Mesodermal cell (in vitro differentiated cells): Measurements from ENCODE around the gene IP6K2.

Experiments used
- H3K27ac ChIP-seq: 2 replicates; pipeline ENCODE4 v1.7.0; 2013; ENCODE audit warnings: mild to moderate bottlenecking, low read depth, low read length, moderate library complexity; ENCODE audit not compliant: severe bottlenecking
- H3K36me3 ChIP-seq: 2 replicates; pipeline ENCODE4 v1.7.1; 2013; ENCODE audit warnings: mild to moderate bottlenecking, low read length, moderate library complexity; ENCODE audit not compliant: control insufficient read depth, insufficient read depth
- H3K4me1 ChIP-seq: one replicate; pipeline ENCODE4 v1.7.1; 2013; ENCODE audit warnings: mild to moderate bottlenecking, low read length; ENCODE audit not compliant: insufficient read depth, control insufficient read depth, poor library complexity, severe bottlenecking
- H3K4me3 ChIP-seq: 2 replicates; pipeline ENCODE4 v1.7.0; 2013; ENCODE audit warnings: low read length, control low read depth, mild to moderate bottlenecking; ENCODE audit not compliant: insufficient read depth, poor library complexity, severe bottlenecking; ENCODE audit errors: extremely low read depth
- H3K9me3 ChIP-seq: 2 replicates; pipeline ENCODE4 v1.7.1; 2013; ENCODE audit warnings: mild to moderate bottlenecking, low read length, moderate library complexity; ENCODE audit not compliant: control insufficient read depth
- WGBS, 2 experiments: methylation state at CpG; one replicate each; pipeline ENCODE4 v1.1.5; 2013; ENCODE audit warnings: missing lambda C conversion rate in 2 of 2; ENCODE audit not compliant: insufficient coverage in 2 of 2; 5-methylcytosine and 5-hydroxymethylcytosine counted together

IP6K2 gene

DNA sequence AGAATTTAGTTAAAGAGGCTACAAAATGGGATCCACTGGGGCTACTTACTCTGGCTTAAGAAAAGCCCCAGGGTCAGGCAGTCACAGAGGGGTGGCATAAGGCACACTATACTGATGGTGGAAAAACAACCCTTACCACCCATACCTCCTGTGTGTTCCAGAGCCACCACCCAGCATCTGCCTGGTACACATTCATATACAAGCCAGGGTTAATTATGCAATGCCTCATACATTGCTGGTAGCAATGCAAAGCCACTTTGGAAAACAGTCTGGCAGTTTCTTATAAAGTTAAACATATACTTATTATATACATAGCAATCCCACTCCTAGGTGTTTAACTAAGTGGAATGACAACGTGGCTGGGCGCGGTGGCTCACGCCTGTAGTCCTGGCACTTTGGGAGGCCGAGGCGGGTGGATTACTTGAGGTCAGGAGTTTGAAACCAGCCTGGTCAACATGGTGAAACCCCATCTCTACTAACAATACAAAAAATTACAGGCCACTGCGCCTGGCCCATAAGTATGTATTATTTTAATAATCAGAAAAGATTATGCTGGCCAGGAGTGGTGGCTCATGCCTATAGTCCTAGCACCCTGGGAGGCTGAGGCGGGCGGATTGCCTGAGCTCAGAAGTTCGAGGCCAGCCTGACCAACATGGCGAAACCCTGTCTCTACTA, 16.2 kb downstream of the IP6K2 start:
- H3K9me3 ChIP-seq: no peaks in the 10 kb centered on the region
- H3K36me3 ChIP-seq: peaks cover 87% of the 10 kb centered on the region
- peaks cover 9% of the 10 kb centered on the region for H3K4me1 ChIP-seq
- no peak overlapping the region for H3K4me3 ChIP-seq
- H3K27ac ChIP-seq: no peak overlapping the region
- 95 to 97% methylated on average over 3 to 5 of the region's 11 CpGs for WGBS, 2 experiments

DNA sequence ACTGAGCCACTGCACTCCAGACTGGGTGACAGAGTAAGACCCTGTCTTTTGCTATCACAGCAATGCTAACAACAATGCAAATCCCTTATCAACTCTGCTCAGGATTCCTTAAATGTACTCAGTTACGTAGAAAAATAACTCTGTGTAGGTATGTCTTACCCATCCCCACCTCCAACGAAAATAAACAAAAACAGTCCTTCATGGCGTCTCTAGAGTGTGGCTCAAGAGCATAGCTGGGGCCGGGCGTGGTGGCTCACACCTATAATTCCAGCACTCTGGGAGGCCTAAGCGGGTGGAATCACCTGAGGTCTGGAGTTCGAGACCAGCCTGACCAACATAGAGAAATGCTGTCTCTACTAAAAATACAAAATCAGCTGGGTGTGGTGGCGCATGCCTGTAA, 18.1 kb downstream of the IP6K2 start:
- H3K27ac ChIP-seq: no peak overlapping the region
- H3K4me1 ChIP-seq: peaks cover 22% of the 10 kb centered on the region
- no peak overlapping the region for H3K4me3 ChIP-seq
- peaks cover 89% of the 10 kb centered on the region for H3K36me3 ChIP-seq
- H3K9me3 ChIP-seq: no peaks in the 10 kb centered on the region
- WGBS, 2 experiments: 93 to 96% methylated on average over 3 to 7 of the region's 8 CpGs

DNA sequence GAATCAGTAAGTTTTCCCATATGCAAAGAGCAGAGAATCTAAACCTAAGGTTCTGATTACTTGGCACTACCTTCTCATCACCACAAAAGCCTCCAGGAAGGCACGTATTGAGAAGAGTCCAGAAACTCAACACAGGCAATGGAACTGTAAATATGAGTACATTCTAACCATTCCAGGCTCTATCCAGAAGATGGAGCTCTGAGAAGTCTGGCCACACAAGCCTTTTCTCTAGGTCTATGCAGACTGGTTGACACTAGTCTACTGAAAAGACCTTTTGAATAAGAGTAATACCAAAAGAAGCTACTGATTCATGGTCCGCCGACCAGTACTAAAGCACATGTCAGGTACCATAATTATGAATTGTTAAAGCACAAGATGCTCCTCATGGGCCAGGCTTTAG, 19.1 kb downstream of the IP6K2 start:
- peaks cover 27% of the 10 kb centered on the region for H3K4me1 ChIP-seq
- no peak overlapping the region for H3K27ac ChIP-seq
- 100% methylated on average over 2 of the region's 3 CpGs; no CpG with 5 or more reads in 1 of the 2 experiments for WGBS, 2 experiments
- H3K9me3 ChIP-seq: no peaks in the 10 kb centered on the region
- no peak overlapping the region for H3K4me3 ChIP-seq
- peaks cover 94% of the 10 kb centered on the region for H3K36me3 ChIP-seq

DNA sequence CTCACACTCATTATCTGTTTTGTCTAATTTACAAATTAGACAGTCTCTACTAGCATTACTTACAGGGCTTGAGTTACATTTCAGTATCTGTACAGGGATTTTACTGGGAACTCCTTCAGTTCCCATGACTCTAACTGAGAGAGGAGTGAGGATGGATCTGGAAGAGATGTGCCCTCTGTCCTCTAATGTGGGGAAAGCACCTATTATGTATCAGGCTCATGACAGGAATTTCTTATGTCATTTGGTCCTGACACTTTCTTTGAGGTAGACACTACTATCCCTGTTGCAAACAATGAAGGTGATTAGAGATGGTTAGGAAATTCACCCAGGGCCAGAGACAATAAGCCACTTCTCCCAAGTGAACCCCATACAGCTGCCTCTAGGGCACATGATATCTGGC, 20.4 kb downstream of the IP6K2 start:
- peaks cover 93% of the 10 kb centered on the region for H3K36me3 ChIP-seq

DNA sequence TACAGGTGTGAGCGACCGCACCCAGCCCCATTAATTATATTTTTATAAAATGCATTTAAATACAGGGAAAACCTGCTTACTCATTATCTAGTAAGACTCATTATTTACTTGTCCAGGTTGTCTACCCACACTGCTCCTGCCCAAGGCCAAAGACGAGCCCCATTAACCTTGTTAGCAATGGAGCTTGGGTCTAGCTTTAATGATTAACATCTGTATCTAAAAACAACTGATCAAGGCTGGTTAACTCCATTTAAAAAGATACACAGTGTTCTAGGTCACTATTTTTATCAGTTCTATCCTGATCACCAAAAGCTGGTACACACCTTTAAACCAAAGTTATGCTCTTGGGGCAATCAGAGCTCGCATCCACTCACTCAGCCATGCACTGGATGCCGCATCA, 20.9 kb downstream of the IP6K2 start:
- peaks cover 93% of the 10 kb centered on the region for H3K36me3 ChIP-seq
- H3K4me1 ChIP-seq: peaks cover 27% of the 10 kb centered on the region
- WGBS, 2 experiments: 94 to 100% methylated on average over 2 to 3 of the region's 5 CpGs
- H3K4me3 ChIP-seq: no peak overlapping the region
- no peaks in the 10 kb centered on the region for H3K9me3 ChIP-seq
- peak overlapping the region; percentile 16 for H3K27ac ChIP-seq

More for the DNA sequence above, 20.4 kb downstream of the IP6K2 start:
- peaks cover 27% of the 10 kb centered on the region for H3K4me1 ChIP-seq
- peak overlapping the region; percentile 16 for H3K27ac ChIP-seq
- no peak overlapping the region for H3K4me3 ChIP-seq
- H3K9me3 ChIP-seq: no peaks in the 10 kb centered on the region

DNA sequence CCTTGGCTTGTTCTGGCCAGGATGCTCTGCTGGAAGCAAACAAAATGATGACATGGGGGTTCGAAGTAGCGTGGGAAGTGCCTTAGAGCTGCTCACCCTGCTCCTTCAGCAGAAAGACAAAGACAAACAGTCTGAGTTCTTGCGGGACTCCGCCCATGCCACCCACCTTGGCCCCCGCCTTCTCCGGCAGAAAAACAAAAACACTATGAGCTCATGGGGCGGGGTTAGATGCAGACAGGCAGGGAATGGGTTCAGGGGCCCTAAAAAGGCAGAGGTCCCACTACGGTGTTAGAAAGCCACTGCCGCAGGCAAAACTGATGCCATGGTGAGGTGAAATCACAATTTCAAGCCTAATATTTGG, 21.6 kb downstream of the IP6K2 start:
- H3K36me3 ChIP-seq: peaks cover 93% of the 10 kb centered on the region
- H3K27ac ChIP-seq: peak overlapping the region; percentile 93
- H3K4me1 ChIP-seq: peaks cover 27% of the 10 kb centered on the region
- H3K9me3 ChIP-seq: no peaks in the 10 kb centered on the region
- WGBS, 2 experiments: 39 to 42% methylated on average over 2 to 6 of the region's 9 CpGs
- peak overlapping the region; percentile 29 for H3K4me3 ChIP-seq

DNA sequence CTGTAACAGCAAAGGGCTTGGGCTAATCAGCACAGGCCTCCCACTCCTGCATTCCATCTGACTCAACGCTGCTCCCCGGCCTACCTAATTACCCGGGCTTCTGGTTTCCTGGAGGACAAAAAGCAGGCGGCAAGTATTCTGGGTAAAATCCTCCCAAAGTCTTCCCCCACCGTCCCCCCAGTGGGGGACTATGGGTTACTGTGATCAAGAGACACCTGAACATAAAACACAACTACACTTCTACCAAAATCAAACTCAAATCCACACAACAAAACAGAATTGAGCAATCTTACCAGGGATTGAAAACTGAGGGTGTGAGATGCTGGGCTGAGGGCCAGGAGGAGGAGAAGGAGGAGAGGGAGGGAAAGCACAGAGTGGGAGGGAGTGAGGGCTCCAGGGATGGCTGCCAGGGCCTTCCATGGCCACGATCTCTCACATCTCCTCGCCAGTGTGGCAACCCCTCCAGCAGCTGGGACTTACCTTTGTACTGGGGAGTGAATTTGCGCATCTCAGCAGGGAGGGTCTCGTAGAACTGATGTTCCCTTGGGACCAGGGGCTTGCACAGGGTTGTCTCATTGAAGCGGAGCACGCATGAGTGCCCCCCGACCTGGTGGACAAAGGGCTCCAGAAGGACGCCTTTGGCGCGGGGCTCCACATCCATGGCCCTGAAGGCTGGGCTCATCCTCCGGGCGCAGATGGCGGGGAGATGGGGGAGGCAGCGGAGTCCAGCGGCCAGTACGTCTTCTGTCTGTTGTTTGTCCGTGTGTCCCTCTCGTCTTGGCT, 22.2 kb downstream of the IP6K2 start:
- Histone ChIP-seq H3K27ac (peak overlapping the region; percentile 93), H3K4me1 (peaks cover 27% of the 10 kb centered on the region), H3K36me3 (peaks cover 93% of the 10 kb centered on the region), H3K4me3 (peak overlapping the region; percentile 29), H3K9me3 (no peaks in the 10 kb centered on the region)
- 71 to 79% methylated on average over 14 to 18 of the region's 23 CpGs for WGBS, 2 experiments

DNA sequence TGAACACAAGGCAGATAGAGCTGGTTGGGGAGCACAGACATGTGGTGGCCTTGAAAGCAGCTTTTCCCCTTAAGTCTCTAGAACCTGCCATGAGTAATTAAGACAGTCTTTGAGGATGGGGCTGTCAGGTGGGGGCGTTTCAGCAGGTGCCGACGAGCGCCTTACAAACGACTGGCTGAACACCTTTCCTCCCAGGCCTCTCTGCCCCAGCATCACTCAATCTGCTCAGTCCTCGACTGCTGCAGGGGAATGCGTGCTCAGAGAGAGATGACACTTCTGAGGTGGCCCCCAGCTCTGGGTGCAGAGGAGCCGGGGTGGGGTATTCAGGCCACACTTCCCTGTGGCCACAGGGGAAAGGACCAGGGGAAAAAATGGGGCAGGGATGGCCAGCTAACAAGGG, 23.2 kb downstream of the IP6K2 start:
- peak overlapping the region; percentile 29 for H3K4me3 ChIP-seq
- H3K27ac ChIP-seq: no peak overlapping the region
- WGBS, 2 experiments: 87 to 89% methylated on average over 3 to 5 of the region's 8 CpGs
- H3K36me3 ChIP-seq: peaks cover 93% of the 10 kb centered on the region
- no peaks in the 10 kb centered on the region for H3K9me3 ChIP-seq
- H3K4me1 ChIP-seq: peaks cover 27% of the 10 kb centered on the region

DNA sequence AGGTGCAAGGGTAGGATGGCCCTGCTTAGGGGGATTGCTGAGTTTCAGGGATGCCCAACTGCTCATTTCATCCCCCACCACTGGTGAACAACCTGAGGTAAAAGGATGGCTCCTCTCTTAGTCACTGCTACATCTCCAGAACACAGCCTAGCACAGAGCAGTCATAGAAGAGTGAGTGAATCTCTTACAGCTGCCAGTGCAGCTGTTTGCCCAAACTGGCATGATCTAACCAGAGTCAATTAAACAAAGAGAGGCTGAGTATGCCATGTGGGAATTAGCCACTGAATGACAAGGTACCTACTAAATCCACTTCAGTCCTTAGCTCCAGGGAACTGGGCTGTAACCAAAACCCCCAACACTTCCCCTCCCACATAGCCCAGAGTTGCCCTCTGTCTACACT, 24.5 kb downstream of the IP6K2 start:
- H3K9me3 ChIP-seq: no peaks in the 10 kb centered on the region
- peaks cover 28% of the 10 kb centered on the region for H3K4me1 ChIP-seq
- peaks cover 93% of the 10 kb centered on the region for H3K36me3 ChIP-seq
- no peak overlapping the region for H3K4me3 ChIP-seq
- H3K27ac ChIP-seq: no peak overlapping the region

DNA sequence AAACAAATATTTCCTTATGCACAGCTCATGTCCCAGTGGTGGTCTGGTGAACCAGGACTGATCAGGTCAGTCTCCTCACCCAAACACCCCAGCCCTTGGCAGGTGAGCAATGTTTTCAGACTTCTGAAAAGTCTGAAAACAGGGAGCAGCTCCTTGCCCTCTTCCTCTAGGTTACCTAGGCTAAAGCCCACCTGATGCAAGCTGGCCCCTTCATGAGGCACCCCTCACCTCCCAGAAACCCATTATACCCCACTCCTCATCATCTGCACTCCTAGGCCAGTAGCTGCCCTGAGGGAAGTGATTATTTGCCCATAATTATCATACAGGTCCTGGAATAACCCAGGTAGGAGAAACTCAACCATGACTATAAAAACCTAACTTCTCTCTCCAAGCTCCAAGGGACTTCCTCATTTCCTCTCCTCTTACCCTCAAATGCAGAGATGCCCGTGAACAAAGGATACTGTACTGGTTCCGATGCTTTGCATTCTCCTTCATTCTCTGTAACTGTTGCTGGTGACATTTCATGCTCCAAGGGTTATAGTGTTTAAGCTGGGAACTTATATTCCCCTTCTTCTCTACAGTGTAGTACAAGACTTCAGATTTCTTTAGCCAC, 26.1 kb downstream of the IP6K2 start:
- Histone ChIP-seq H3K36me3 (peaks cover 90% of the 10 kb centered on the region), H3K4me1 (peaks cover 30% of the 10 kb centered on the region), H3K9me3 (no peaks in the 10 kb centered on the region), H3K4me3 (no peak overlapping the region), H3K27ac (no peak overlapping the region)
- WGBS, 2 experiments: 100% methylated on average over 2 of the region's 2 CpGs; no CpG with 5 or more reads in 1 of the 2 experiments

DNA sequence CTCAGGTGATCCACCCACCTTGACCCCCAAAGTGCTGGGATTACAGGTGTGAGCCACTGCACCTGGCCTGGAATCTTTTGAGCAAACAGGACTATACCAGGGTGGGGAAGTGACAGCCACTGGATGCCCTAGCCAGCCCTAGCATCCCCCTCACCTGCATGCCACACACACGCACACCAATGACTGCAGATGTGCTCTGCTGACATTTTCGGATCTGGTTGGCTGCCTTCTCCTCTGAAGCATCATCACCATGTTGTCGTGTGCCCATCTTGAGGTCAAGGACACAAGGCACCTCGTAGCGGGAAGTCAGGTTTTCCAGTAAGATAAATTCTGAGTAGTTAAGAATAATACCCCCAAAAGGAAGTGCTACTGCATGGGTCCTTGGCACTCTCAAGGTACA, 27.6 kb downstream of the IP6K2 start:
- Histone ChIP-seq H3K27ac (no peak overlapping the region), H3K4me1 (peaks cover 26% of the 10 kb centered on the region), H3K9me3 (no peaks in the 10 kb centered on the region), H3K4me3 (no peak overlapping the region), H3K36me3 (peaks cover 75% of the 10 kb centered on the region)
- WGBS, 2 experiments: 100% methylated on average over 2 of the region's 5 CpGs
